ENCODE data around the gene HOXD9.

DNA sequence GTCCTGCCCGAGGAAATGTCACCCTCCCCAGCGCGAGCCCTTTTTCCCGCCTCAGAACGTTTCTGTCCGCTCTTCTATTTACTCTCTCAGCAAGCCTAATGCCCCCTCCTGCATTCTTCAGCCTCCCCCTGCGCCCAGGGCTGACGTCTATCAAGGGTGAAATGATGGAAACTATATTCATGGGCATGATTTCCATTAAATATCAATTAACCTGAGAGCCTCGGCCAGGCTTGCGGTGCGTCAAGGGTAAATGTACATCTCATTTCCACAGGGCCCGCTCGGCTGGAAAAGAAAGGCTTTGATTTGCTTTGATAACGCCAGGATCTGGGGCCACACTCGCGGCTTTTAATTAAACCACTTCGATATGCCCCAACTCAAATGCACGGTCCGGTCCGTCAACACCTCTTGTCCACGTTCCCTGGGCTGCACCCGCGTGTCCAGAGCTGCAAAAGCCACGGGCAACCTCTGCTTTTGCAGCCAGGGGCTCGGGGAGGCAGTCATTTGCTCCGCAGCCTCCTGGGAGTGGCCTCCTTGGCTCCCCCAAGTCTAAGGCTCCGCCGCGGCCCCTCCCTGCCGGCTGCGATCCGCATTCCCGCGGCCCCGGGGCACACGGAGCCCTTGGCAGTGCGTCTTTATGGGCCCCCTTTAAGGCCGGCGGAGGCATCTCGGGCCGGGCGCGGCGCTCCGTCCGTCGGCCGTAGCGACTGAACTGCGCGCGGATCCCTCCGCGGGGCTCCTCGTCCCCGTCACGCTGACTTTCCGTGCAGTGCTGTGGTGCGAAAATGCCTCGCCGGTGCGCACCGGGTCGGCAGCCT, 6.7 kb downstream of the HOXD9 start, which contains the start of gene HOXD8:
- TF ChIP-seq, protein P1, sequence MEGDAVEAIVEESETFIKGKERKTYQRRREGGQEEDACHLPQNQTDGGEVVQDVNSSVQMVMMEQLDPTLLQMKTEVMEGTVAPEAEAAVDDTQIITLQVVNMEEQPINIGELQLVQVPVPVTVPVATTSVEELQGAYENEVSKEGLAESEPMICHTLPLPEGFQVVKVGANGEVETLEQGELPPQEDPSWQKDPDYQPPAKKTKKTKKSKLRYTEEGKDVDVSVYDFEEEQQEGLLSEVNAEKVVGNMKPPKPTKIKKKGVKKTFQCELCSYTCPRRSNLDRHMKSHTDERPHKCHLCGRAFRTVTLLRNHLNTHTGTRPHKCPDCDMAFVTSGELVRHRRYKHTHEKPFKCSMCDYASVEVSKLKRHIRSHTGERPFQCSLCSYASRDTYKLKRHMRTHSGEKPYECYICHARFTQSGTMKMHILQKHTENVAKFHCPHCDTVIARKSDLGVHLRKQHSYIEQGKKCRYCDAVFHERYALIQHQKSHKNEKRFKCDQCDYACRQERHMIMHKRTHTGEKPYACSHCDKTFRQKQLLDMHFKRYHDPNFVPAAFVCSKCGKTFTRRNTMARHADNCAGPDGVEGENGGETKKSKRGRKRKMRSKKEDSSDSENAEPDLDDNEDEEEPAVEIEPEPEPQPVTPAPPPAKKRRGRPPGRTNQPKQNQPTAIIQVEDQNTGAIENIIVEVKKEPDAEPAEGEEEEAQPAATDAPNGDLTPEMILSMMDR (IDR thresholded peaks at IDR 0.05): no peak
- TF ChIP-seq EP300 (IDR thresholded peaks at IDR 0.05) (no peak), POLR2A (IDR thresholded peaks at IDR 0.05) (no peak)
